HG03575 (cell line): ENCODE measurements around the gene CREB1.

Experiments
- ATAC-seq: cut with Tn5 transposase; IDR thresholded peaks from one replicate; pipeline ENCODE4 v1.9.1; 2021; ENCODE audit not compliant: unreplicated experiment, insufficient number of reproducible peaks, low FRiP score; ENCODE audit errors: extremely low read depth

Gene CREB1

GRCh38 chr2:207533461-207534008, 3.8 kb downstream of the CREB1 start:
- ATAC-seq, result no peak

- no peak for ATAC-seq
These were observed 4.7 kb downstream of the CREB1 start for GRCh38 chr2:207534417-207534816.

- no peak for ATAC-seq
These were observed 9.7 kb downstream of the CREB1 start for GRCh38 chr2:207539470-207539869.

GRCh38 chr2:207540431-207540830, 10.7 kb downstream of the CREB1 start:
- ATAC-seq, result no peak

- ATAC-seq, result no peak
These were observed 12.2 kb downstream of the CREB1 start for GRCh38 chr2:207541933-207542332.

- ATAC-seq, result no peak
These were observed 13.5 kb downstream of the CREB1 start for GRCh38 chr2:207543272-207543671.

- ATAC-seq, result no peak
These were observed 17.1 kb downstream of the CREB1 start for GRCh38 chr2:207546822-207547221.

GRCh38 chr2:207549145-207549544, 19.4 kb downstream of the CREB1 start:
- ATAC-seq, result no peak

- no peak for ATAC-seq
These were observed 28.3 kb downstream of the CREB1 start for GRCh38 chr2:207558079-207558491.

GRCh38 chr2:207561386-207562080, 31.8 kb downstream of the CREB1 start:
- ATAC-seq, result no peak

GRCh38 chr2:207565736-207566500, 36.2 kb downstream of the CREB1 start:
- no peak for ATAC-seq

GRCh38 chr2:207567671-207568070, 37.9 kb downstream of the CREB1 start:
- ATAC-seq, result no peak

GRCh38 chr2:207571370-207571769, 41.6 kb downstream of the CREB1 start:
- no peak for ATAC-seq

GRCh38 chr2:207584952-207585351, 55.2 kb downstream of the CREB1 start:
- no peak for ATAC-seq

GRCh38 chr2:207587305-207587704, 57.5 kb downstream of the CREB1 start:
- ATAC-seq, result no peak

GRCh38 chr2:207589143-207589542, 59.4 kb downstream of the CREB1 start:
- no peak for ATAC-seq

GRCh38 chr2:207593277-207593676, 63.5 kb downstream of the CREB1 start:
- no peak for ATAC-seq

GRCh38 chr2:207594264-207594663, 64.5 kb downstream of the CREB1 start:
- ATAC-seq, result no peak

GRCh38 chr2:207594731-207595130, 65.0 kb downstream of the CREB1 start:
- no peak for ATAC-seq

- ATAC-seq, result no peak
These were observed 69.9 kb downstream of the CREB1 start for GRCh38 chr2:207599636-207600035.
